Fibroblast of lung (primary cell): ENCODE results near the gene SERPINH1. TPM values are rescaled to one million over a fixed set of nuclear protein-coding genes. Genes with fewer than 3 reads are reported as not detected.

Source experiments
- DNase-seq, 2 donors: peaks; one replicate each; pipeline versions ENCODE4 v3.0.0 to v3.0.0-alpha.2; 2010; ENCODE audit warnings: low read depth in 2 of 2
- H2AFZ ChIP-seq: 2 replicates; pipeline ENCODE4 v1.5.1; 2012; ENCODE audit warnings: low read length, control low read depth, inconsistent platforms
- H3K27ac ChIP-seq: 2 replicates; pipeline ENCODE4 v1.5.1; 2011; ENCODE audit warnings: low read length, control low read depth; ENCODE audit not compliant: insufficient read depth
- H3K27me3 ChIP-seq: 2 replicates; pipeline ENCODE4 v1.5.1; 2011; ENCODE audit warnings: mild to moderate bottlenecking, low read length; ENCODE audit not compliant: control insufficient read depth, insufficient read depth
- H3K36me3 ChIP-seq: 2 replicates; pipeline ENCODE4 v1.5.1; 2011; ENCODE audit warnings: low read length; ENCODE audit not compliant: control insufficient read depth, insufficient read depth
- H3K4me1 ChIP-seq: 2 replicates; pipeline ENCODE4 v1.5.1; 2011; ENCODE audit warnings: low read length; ENCODE audit not compliant: control insufficient read depth, insufficient read depth; ENCODE audit errors: extremely low read depth
- H3K4me2 ChIP-seq: 2 replicates; pipeline ENCODE4 v1.5.1; 2011; ENCODE audit warnings: low read length, control low read depth; ENCODE audit not compliant: insufficient read depth; ENCODE audit errors: extremely low read depth
- H3K4me3 ChIP-seq, 4 experiments: fragments of 200-600 bp in 1 of 4; sonication (generic) in 1 of 4; replicated peaks in 1 of 4; 2 replicates each; pipeline ENCODE4 v1.5.1; 2011 to 2016; ENCODE audit warnings: low read length in 4 of 4, low read depth in 3 of 4, mild to moderate bottlenecking in 3 of 4, control low read depth in 2 of 4, inconsistent platforms in 1 of 4, mixed read lengths in 1 of 4; ENCODE audit not compliant: insufficient read depth in 1 of 4; ENCODE audit errors: control extremely low read depth in 1 of 4
- H3K79me2 ChIP-seq: 2 replicates; pipeline ENCODE4 v1.5.1; 2012; ENCODE audit warnings: mild to moderate bottlenecking, low read length, inconsistent platforms; ENCODE audit not compliant: control insufficient read depth, insufficient read depth
- H3K9ac ChIP-seq: 2 replicates; pipeline ENCODE4 v1.5.1; 2011; ENCODE audit warnings: mild to moderate bottlenecking, low read length, control low read depth; ENCODE audit not compliant: insufficient read depth
- H3K9me3 ChIP-seq: 2 replicates; pipeline ENCODE4 v1.5.1; 2012; ENCODE audit warnings: low read depth, low read length; ENCODE audit not compliant: control insufficient read depth, insufficient read depth
- H4K20me1 ChIP-seq: 2 replicates; pipeline ENCODE4 v1.5.1; 2011; ENCODE audit warnings: low read length; ENCODE audit not compliant: control insufficient read depth, insufficient read depth; ENCODE audit errors: extremely low read depth
- EZH2 ChIP-seq: IDR thresholded peaks from 2 replicates; pipeline ENCODE4 v1.5.1; 2012; ENCODE audit warnings: low read length, control low read depth, mild to moderate bottlenecking; ENCODE audit errors: missing control alignments
- polyA plus RNA-seq, 2 donors: library from polyadenylated mRNA; depleted of rRNA in 1 of 2; stranded (reverse) in 1 of 2; unstranded in 1 of 2; fragments of >200 nt; gene quantifications; 2 replicates each; pipeline ENCODE4 v1.2.1, GENCODE V29; 2011 to 2012; ENCODE audit warnings: missing spikeins in 1 of 2
- total RNA-seq: library from RNA; depleted of rRNA; stranded (reverse); fragments of >200 nt; gene quantifications from 2 replicates; pipeline ENCODE4 v1.2.1, GENCODE V29; 2014
- TF ChIP-seq, protein P1 (sequence below), 2 donors: IDR thresholded peaks in 1 of 2; conservative IDR thresholded peaks in 1 of 2; 1 replicate in 1 of 2; 2 replicates in 1 of 2; pipeline ENCODE4 v1.5.1; 2011 to 2012; ENCODE audit warnings: low read length in 2 of 2, control low read depth in 1 of 2, inconsistent platforms in 1 of 2, low read depth in 1 of 2, mild to moderate bottlenecking in 1 of 2

Gene SERPINH1
- total and polyA plus RNA-seq, 2 donors (not counting 1 experiment from before 2014, with no cell fraction given) = 491 to 750 TPM

- no peak overlapping the region for H2AFZ ChIP-seq
- no peaks in the 10 kb centered on the region for H3K9me3 ChIP-seq
- DNase-seq = no peak
- H4K20me1 ChIP-seq = peaks cover 6% of the 10 kb centered on the region
- H3K4me3 ChIP-seq = peak overlapping the region; percentile 47 to 99 (median 99)
- peaks cover 48% of the 10 kb centered on the region for H3K79me2 ChIP-seq
- peaks cover 51% of the 10 kb centered on the region for H3K4me1 ChIP-seq
- peak overlapping the region; percentile 94 for H3K9ac ChIP-seq
- peak overlapping the region; percentile 91 for H3K27ac ChIP-seq
- no peaks in the 10 kb centered on the region for H3K27me3 ChIP-seq
- peak overlapping the region; percentile 79 for H3K4me2 ChIP-seq
- H3K36me3 ChIP-seq = peaks cover 16% of the 10 kb centered on the region
- TF ChIP-seq, protein P1, sequence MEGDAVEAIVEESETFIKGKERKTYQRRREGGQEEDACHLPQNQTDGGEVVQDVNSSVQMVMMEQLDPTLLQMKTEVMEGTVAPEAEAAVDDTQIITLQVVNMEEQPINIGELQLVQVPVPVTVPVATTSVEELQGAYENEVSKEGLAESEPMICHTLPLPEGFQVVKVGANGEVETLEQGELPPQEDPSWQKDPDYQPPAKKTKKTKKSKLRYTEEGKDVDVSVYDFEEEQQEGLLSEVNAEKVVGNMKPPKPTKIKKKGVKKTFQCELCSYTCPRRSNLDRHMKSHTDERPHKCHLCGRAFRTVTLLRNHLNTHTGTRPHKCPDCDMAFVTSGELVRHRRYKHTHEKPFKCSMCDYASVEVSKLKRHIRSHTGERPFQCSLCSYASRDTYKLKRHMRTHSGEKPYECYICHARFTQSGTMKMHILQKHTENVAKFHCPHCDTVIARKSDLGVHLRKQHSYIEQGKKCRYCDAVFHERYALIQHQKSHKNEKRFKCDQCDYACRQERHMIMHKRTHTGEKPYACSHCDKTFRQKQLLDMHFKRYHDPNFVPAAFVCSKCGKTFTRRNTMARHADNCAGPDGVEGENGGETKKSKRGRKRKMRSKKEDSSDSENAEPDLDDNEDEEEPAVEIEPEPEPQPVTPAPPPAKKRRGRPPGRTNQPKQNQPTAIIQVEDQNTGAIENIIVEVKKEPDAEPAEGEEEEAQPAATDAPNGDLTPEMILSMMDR (conservative IDR thresholded peaks at IDR 0.05 in 1 of 2, IDR thresholded peaks at IDR 0.05 in 1 of 2; ENCODE audit: low read depth in 1 of 2, low read length in 2 of 2) = no peak
- TF ChIP-seq EZH2 = no peak
These were observed 516 bp upstream of the SERPINH1 start for GRCh38 chr11:75561426-75562047.

- Histone ChIP-seq H3K4me3 (peak overlapping the region; percentile 89 to 99 (median 99)), H2AFZ (no peak overlapping the region), H3K36me3 (peaks cover 25% of the 10 kb centered on the region), H3K4me1 (peaks cover 48% of the 10 kb centered on the region), H3K9me3 (no peaks in the 10 kb centered on the region), H3K4me2 (peak overlapping the region; percentile 94), H4K20me1 (peaks cover 9% of the 10 kb centered on the region), H3K9ac (peak overlapping the region; percentile 94), H3K27ac (peak overlapping the region; percentile 91), H3K27me3 (no peaks in the 10 kb centered on the region), H3K79me2 (peaks cover 62% of the 10 kb centered on the region)
- DNase-seq = peak in 1 of 2 donors; percentile 76
- no peak for TF ChIP-seq EZH2
- TF ChIP-seq, protein P1 (conservative IDR thresholded peaks at IDR 0.05 in 1 of 2, IDR thresholded peaks at IDR 0.05 in 1 of 2; ENCODE audit: low read depth in 1 of 2, low read length in 2 of 2) = no peak
These were observed 907 bp downstream of the SERPINH1 start for GRCh38 chr11:75562836-75563484.

DNA sequence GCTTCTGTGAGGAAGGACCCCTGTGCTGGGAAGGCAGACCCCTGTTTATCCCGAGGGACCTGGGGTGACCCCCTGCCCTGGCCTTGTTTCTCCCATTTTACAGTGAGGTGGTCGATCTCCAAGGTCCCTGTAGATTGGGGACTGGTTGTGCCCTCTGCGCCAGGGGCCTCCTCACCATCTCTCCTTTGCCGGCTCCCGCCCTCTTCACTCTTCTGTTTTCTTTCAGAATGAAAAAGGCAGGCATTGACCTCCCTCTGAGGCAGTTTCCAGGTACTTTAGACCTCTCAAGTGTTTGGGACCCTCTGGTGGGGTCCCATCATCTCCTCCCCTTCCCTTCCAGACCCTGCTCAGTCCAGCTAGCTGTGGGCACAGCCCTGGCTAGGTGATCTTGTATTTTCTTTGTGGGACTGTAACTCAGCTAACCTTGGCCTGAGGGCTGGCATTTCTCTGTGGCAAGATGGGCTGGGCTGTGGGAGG lies 1.5 kb downstream of the SERPINH1 start:
- H3K79me2 ChIP-seq = peaks cover 68% of the 10 kb centered on the region
- H4K20me1 ChIP-seq = peaks cover 9% of the 10 kb centered on the region
- H3K4me2 ChIP-seq = peak overlapping the region; percentile 94
- H3K4me3 ChIP-seq = peak overlapping the region; percentile 89 to 99 (median 99)
- peaks cover 45% of the 10 kb centered on the region for H3K4me1 ChIP-seq
- DNase-seq = no peak
- no peaks in the 10 kb centered on the region for H3K9me3 ChIP-seq
- no peak for TF ChIP-seq EZH2
- TF ChIP-seq, protein P1 (conservative IDR thresholded peaks at IDR 0.05 in 1 of 2, IDR thresholded peaks at IDR 0.05 in 1 of 2; ENCODE audit: low read depth in 1 of 2, low read length in 2 of 2) = no peak
- H3K9ac ChIP-seq = peak overlapping the region; percentile 94
- no peaks in the 10 kb centered on the region for H3K27me3 ChIP-seq
- peak overlapping the region; percentile 91 for H3K27ac ChIP-seq
- peaks cover 29% of the 10 kb centered on the region for H3K36me3 ChIP-seq
- no peak overlapping the region for H2AFZ ChIP-seq
